Measurements from ENCODE around the gene TMEM259. TPM values are rescaled to one million over a fixed set of nuclear protein-coding genes. Genes with fewer than 3 reads are reported as not detected.

The TMEM259 gene
- total RNA-seq, 1 donor from 2014 or later, result 31.7 TPM

- TF ChIP-seq CTCF (IDR thresholded peaks at IDR 0.05), result no peak
- Histone ChIP-seq H3K27ac (no peak overlapping the region), H3K4me3 (no peak overlapping the region), H3K36me3 (peaks cover 9% of the 10 kb centered on the region), H3K79me2 (ENCODE audit: low read depth) (peaks cover 34% of the 10 kb centered on the region), H3K9me3 (ENCODE audit: low read depth) (no peaks in the 10 kb centered on the region), H3K9ac (no peak overlapping the region), H3K27me3 (no peaks in the 10 kb centered on the region), H4K20me1 (ENCODE audit: low read depth) (peaks cover 9% of the 10 kb centered on the region), H2AFZ (replicated peaks) (no peak overlapping the region), H3K4me1 (peaks cover 6% of the 10 kb centered on the region), H3K4me2 (no peak overlapping the region), H3F3A (ENCODE audit: low read depth) (peaks cover 5% of the 10 kb centered on the region)
- H3K4me1 Mint-ChIP-seq, result peaks cover 23% of the 10 kb centered on the region
- H3K9me3 Mint-ChIP-seq, result peaks cover 3% of the 10 kb centered on the region
- no peak for DNase-seq (ENCODE audit: low spot score)
- peaks cover 5% of the 10 kb centered on the region for H3K27me3 Mint-ChIP-seq (ENCODE audit: insufficient read depth, low read depth)
- no peak overlapping the region for H3K4me3 Mint-ChIP-seq
- peaks cover 25% of the 10 kb centered on the region for H3K36me3 Mint-ChIP-seq
- no peak overlapping the region for H3K27ac Mint-ChIP-seq
Measured at GRCh38 chr19:961866-962620, 58.9 kb downstream of the TMEM259 start.

- Histone ChIP-seq H3K79me2 (ENCODE audit: low read depth) (peaks cover 40% of the 10 kb centered on the region), H3F3A (ENCODE audit: low read depth) (peaks cover 20% of the 10 kb centered on the region), H3K27me3 (no peaks in the 10 kb centered on the region), H3K27ac (no peak overlapping the region), H3K9ac (no peak overlapping the region), H3K4me1 (peaks cover 15% of the 10 kb centered on the region), H3K9me3 (ENCODE audit: low read depth) (no peaks in the 10 kb centered on the region), H3K4me3 (no peak overlapping the region), H2AFZ (replicated peaks) (no peak overlapping the region), H3K4me2 (no peak overlapping the region), H4K20me1 (ENCODE audit: low read depth) (peaks cover 18% of the 10 kb centered on the region), H3K36me3 (peaks cover 4% of the 10 kb centered on the region)
- peaks cover 19% of the 10 kb centered on the region for H3K36me3 Mint-ChIP-seq
- no peak overlapping the region for H3K4me3 Mint-ChIP-seq
- TF ChIP-seq EZH2phosphoT487 (IDR thresholded peaks at IDR 0.05) (no peak), EZH2 (IDR thresholded peaks at IDR 0.05) (no peak), CTCF (IDR thresholded peaks at IDR 0.05) (no peak)
- H3K9me3 Mint-ChIP-seq, result no peaks in the 10 kb centered on the region
- peaks cover 30% of the 10 kb centered on the region for H3K4me1 Mint-ChIP-seq
- no peak overlapping the region for H3K27ac Mint-ChIP-seq
- H3K27me3 Mint-ChIP-seq (ENCODE audit: insufficient read depth, low read depth), result peaks cover 5% of the 10 kb centered on the region
- no peak for DNase-seq (ENCODE audit: low spot score)
Measured at GRCh38 chr19:960601-960938, 60.4 kb downstream of the TMEM259 start.

- TF ChIP-seq EZH2phosphoT487 (IDR thresholded peaks at IDR 0.05) (no peak), CTCF (IDR thresholded peaks at IDR 0.05) (peak; percentile 25)
- Histone ChIP-seq H3K4me2 (no peak overlapping the region), H3K4me1 (peaks cover 21% of the 10 kb centered on the region), H3K9ac (no peak overlapping the region), H3F3A (ENCODE audit: low read depth) (peaks cover 24% of the 10 kb centered on the region), H3K79me2 (ENCODE audit: low read depth) (peaks cover 45% of the 10 kb centered on the region), H3K4me3 (no peak overlapping the region), H3K9me3 (ENCODE audit: low read depth) (no peaks in the 10 kb centered on the region), H3K27ac (peak overlapping the region; percentile 8), H2AFZ (replicated peaks) (no peak overlapping the region), H4K20me1 (ENCODE audit: low read depth) (peaks cover 21% of the 10 kb centered on the region), H3K36me3 (peaks cover under 1% of the 10 kb centered on the region), H3K27me3 (no peaks in the 10 kb centered on the region)
- Mint-ChIP-seq H3K4me3 (no peak overlapping the region), H3K9me3 (no peaks in the 10 kb centered on the region), H3K4me1 (peaks cover 34% of the 10 kb centered on the region), H3K27ac (no peak overlapping the region), H3K36me3 (peaks cover 14% of the 10 kb centered on the region), H3K27me3 (ENCODE audit: insufficient read depth, low read depth) (peaks cover 5% of the 10 kb centered on the region)
- DNase-seq (ENCODE audit: low spot score), result peak; percentile 41
Measured at GRCh38 chr19:960020-960419, 60.9 kb downstream of the TMEM259 start.

Small RNA genes lying within 50 kb of the gene (small RNA-seq; reads per million reads assigned to genes)
- gene RNU6-2, result 1.2 reads per million, percentile 82 among the genes with 10 or more reads in this experiment

Other genes starting within 250 kb of the TMEM259 start
- gene PTBP1, start 223.7 kb downstream of the TMEM259 start, total RNA-seq (ENCODE audit: low replicate concordance), result 237 and 543 TPM in 2 replicates
- gene PLPPR3, start 199.2 kb downstream of the TMEM259 start, total RNA-seq (ENCODE audit: low replicate concordance), result 15.6 and 91.6 TPM in 2 replicates
- 1.0 and 2.0 TPM in 2 replicates for gene AZU1, start 193.3 kb downstream of the TMEM259 start, total RNA-seq (ENCODE audit: low replicate concordance)
- gene PRTN3, start 180.1 kb downstream of the TMEM259 start, total RNA-seq (ENCODE audit: low replicate concordance), result 0.28 TPM in 1 of 2 replicates, not detected in the other
- gene ELANE, start 168.8 kb downstream of the TMEM259 start, total RNA-seq (ENCODE audit: low replicate concordance), result not detected in 2 replicates
- 0.90 TPM in 1 of 2 replicates, not detected in the other for gene CFD, start 161.5 kb downstream of the TMEM259 start, total RNA-seq (ENCODE audit: low replicate concordance)
- gene MED16, start 127.9 kb downstream of the TMEM259 start, total RNA-seq (ENCODE audit: low replicate concordance), result 14.4 and 46.9 TPM in 2 replicates
- gene RNU6-9, start 127.6 kb downstream of the TMEM259 start, total RNA-seq (ENCODE audit: low replicate concordance), result not detected in 2 replicates
- gene R3HDM4, start 107.9 kb downstream of the TMEM259 start, total RNA-seq (ENCODE audit: low replicate concordance), result 22.7 and 58.2 TPM in 2 replicates
- 0.77 TPM in 1 of 2 replicates, not detected in the other for gene KISS1R, start 103.8 kb downstream of the TMEM259 start, total RNA-seq (ENCODE audit: low replicate concordance)
- 25.5 and 68.7 TPM in 2 replicates for gene ARID3A, start 95.1 kb downstream of the TMEM259 start, total RNA-seq (ENCODE audit: low replicate concordance)
- gene WDR18, start 36.8 kb downstream of the TMEM259 start, total RNA-seq (ENCODE audit: low replicate concordance), result 38.6 and 156 TPM in 2 replicates
- gene GRIN3B, start 20.7 kb downstream of the TMEM259 start, total RNA-seq (ENCODE audit: low replicate concordance), result 5.4 and 5.9 TPM in 2 replicates
- gene RNU6-2, start 399 bp upstream of the TMEM259 start, total RNA-seq (ENCODE audit: low replicate concordance), result not detected in 2 replicates
- 131 and 196 TPM in 2 replicates for gene CNN2, start 5.5 kb upstream of the TMEM259 start, total RNA-seq (ENCODE audit: low replicate concordance)
- 1.4 and 21.9 TPM in 2 replicates for gene ABCA7, start 19.0 kb upstream of the TMEM259 start, total RNA-seq (ENCODE audit: low replicate concordance)
- gene ARHGAP45, start 46.0 kb upstream of the TMEM259 start, total RNA-seq (ENCODE audit: low replicate concordance), result 9.6 and 18.2 TPM in 2 replicates
- 98.8 and 197 TPM in 2 replicates for gene POLR2E, start 74.3 kb upstream of the TMEM259 start, total RNA-seq (ENCODE audit: low replicate concordance)
- 289 and 439 TPM in 2 replicates for gene GPX4, start 82.9 kb upstream of the TMEM259 start, total RNA-seq (ENCODE audit: low replicate concordance)
- 3.3 and 16.2 TPM in 2 replicates for gene SBNO2, start 153.1 kb upstream of the TMEM259 start, total RNA-seq (ENCODE audit: low replicate concordance)
- 27.4 and 67.3 TPM in 2 replicates for gene STK11, start 184.7 kb upstream of the TMEM259 start, total RNA-seq (ENCODE audit: low replicate concordance)
- gene CBARP, start 216.9 kb upstream of the TMEM259 start, total RNA-seq (ENCODE audit: low replicate concordance), result 1.2 and 17.8 TPM in 2 replicates
- 7.1 and 52.0 TPM in 2 replicates for gene ATP5F1D, start 220.6 kb upstream of the TMEM259 start, total RNA-seq (ENCODE audit: low replicate concordance)
- gene MIDN, start 227.5 kb upstream of the TMEM259 start, total RNA-seq (ENCODE audit: low replicate concordance), result 16.1 and 51.3 TPM in 2 replicates
- gene CIRBP, start 248.2 kb upstream of the TMEM259 start, total RNA-seq (ENCODE audit: low replicate concordance), result 395 and 737 TPM in 2 replicates

Measured in neural progenitor cell (in vitro differentiated cells).